IMR-90 (cell line): Measurements from ENCODE around the gene ANAPC5. TPM values are rescaled to one million over a fixed set of nuclear protein-coding genes. Genes with fewer than 3 reads are reported as not detected.

Experiments
- ATAC-seq: fragments of 200-7000 bp; cut with Tn5 transposase; 2 replicates; pipeline ENCODE4 v1.9.1; 2020; ENCODE audit warnings: low read depth, mild to moderate bottlenecking, moderate library complexity
- BruUV-seq: library from RNA; stranded (reverse); fragments of 400-500 nt; replicated peaks from 2 replicates; lab custom pipeline; 2021; lab: Mats Ljungman, UMichigan
- CTCF ChIA-PET: fragments of 300-600 bp; formaldehyde crosslinking; extraction: SDS; loops from one replicate; lab custom pipeline; 2021; ENCODE audit warnings: antibody characterized with exemption; lab: Yijun Ruan, JAX
- POLR2A ChIA-PET: fragments of 300-600 bp; sonication (Branson Sonifier 250); formaldehyde crosslinking; loops from one replicate; lab custom pipeline; 2022; ENCODE audit warnings: antibody characterized with exemption; ENCODE audit not compliant: unreplicated experiment; lab: Charles Lee
- DNase-seq: peaks from one replicate; pipeline ENCODE4 v3.0.0; 2013
- H2AFZ ChIP-seq: replicated peaks from 2 replicates; pipeline ENCODE3; 2013; ENCODE audit warnings: low read length, mild to moderate bottlenecking; ENCODE audit not compliant: poor library complexity
- H2AK5ac ChIP-seq: 2 replicates; pipeline ENCODE4 v1.6.1; 2013; ENCODE audit warnings: low read depth, low read length, inconsistent platforms
- H2AK9ac ChIP-seq: replicated peaks from 2 replicates; pipeline ENCODE3; 2013; ENCODE audit warnings: mild to moderate bottlenecking, low read depth, low read length, moderate library complexity; ENCODE audit not compliant: poor library complexity
- H2BK120ac ChIP-seq: 2 replicates; pipeline ENCODE4 v1.6.1; 2013; ENCODE audit warnings: low read depth, low read length, inconsistent platforms
- H2BK15ac ChIP-seq: 3 replicates; pipeline ENCODE4 v1.6.1; 2013; ENCODE audit warnings: low read depth, low read length, inconsistent platforms
- H2BK20ac ChIP-seq: 2 replicates; pipeline ENCODE4 v1.6.1; 2013; ENCODE audit warnings: low read depth, mild to moderate bottlenecking, inconsistent platforms, low read length, moderate library complexity
- H2BK5ac ChIP-seq: 2 replicates; pipeline ENCODE4 v1.6.1; 2013; ENCODE audit warnings: mild to moderate bottlenecking, low read depth, low read length, inconsistent platforms; ENCODE audit not compliant: poor library complexity, severe bottlenecking
- H3K14ac ChIP-seq: replicated peaks from 2 replicates; pipeline ENCODE4 v1.6.1; 2013; ENCODE audit warnings: low read depth, low read length, inconsistent platforms
- H3K18ac ChIP-seq: 2 replicates; pipeline ENCODE4 v1.6.1; 2013; ENCODE audit warnings: low read depth, low read length, control low read depth
- H3K23ac ChIP-seq: 2 replicates; pipeline ENCODE4 v1.6.1; 2013; ENCODE audit warnings: low read depth, low read length, inconsistent platforms
- H3K27ac ChIP-seq: 2 replicates; pipeline ENCODE4 v1.5.1; 2013; ENCODE audit warnings: mild to moderate bottlenecking, control low read depth, low read length; ENCODE audit not compliant: insufficient read depth
- H3K27me3 ChIP-seq: 2 replicates; pipeline ENCODE4 v1.6.1; 2013; ENCODE audit warnings: low read length; ENCODE audit not compliant: control insufficient read depth, insufficient read depth
- H3K36me3 ChIP-seq: 2 replicates; pipeline ENCODE4 v1.6.1; 2013; ENCODE audit warnings: low read length, mixed read lengths; ENCODE audit not compliant: control insufficient read depth, insufficient read depth
- H3K4ac ChIP-seq: 2 replicates; pipeline ENCODE4 v1.6.1; 2013; ENCODE audit warnings: low read depth, low read length, inconsistent platforms
- H3K4me1 ChIP-seq: 2 replicates; pipeline ENCODE4 v1.6.1; 2013; ENCODE audit warnings: low read length, mixed read lengths; ENCODE audit not compliant: control insufficient read depth, insufficient read depth
- H3K4me2 ChIP-seq: 2 replicates; pipeline ENCODE4 v1.6.1; 2013; ENCODE audit warnings: low read depth, mild to moderate bottlenecking, control low read depth, low read length, moderate library complexity
- H3K4me3 ChIP-seq: 2 replicates; pipeline ENCODE4 v1.5.1; 2013; ENCODE audit warnings: low read depth, mild to moderate bottlenecking, control low read depth, low read length, moderate library complexity; ENCODE audit not compliant: insufficient read depth
- H3K56ac ChIP-seq: 2 replicates; pipeline ENCODE4 v1.6.1; 2013; ENCODE audit warnings: low read length, inconsistent platforms; ENCODE audit not compliant: insufficient read depth; ENCODE audit errors: extremely low read depth
- H3K79me1 ChIP-seq, 2 experiments: 2 replicates each; pipeline ENCODE4 v1.6.1; 2013; ENCODE audit warnings: low read length in 2 of 2, inconsistent platforms in 1 of 2, low read depth in 1 of 2
- H3K9ac ChIP-seq: 2 replicates; pipeline ENCODE4 v1.6.1; 2013; ENCODE audit warnings: low read depth, low read length, control low read depth
- H3K9me1 ChIP-seq: 2 replicates; pipeline ENCODE4 v1.6.1; 2013; ENCODE audit warnings: low read length, inconsistent platforms; ENCODE audit not compliant: insufficient read depth
- H3K9me3 ChIP-seq: 2 replicates; pipeline ENCODE4 v1.6.1; 2013; ENCODE audit warnings: low read length; ENCODE audit not compliant: control insufficient read depth, insufficient read depth
- H4K20me1 ChIP-seq: 2 replicates; pipeline ENCODE4 v1.6.1; 2013; ENCODE audit warnings: low read length, inconsistent platforms; ENCODE audit not compliant: insufficient read depth
- H4K5ac ChIP-seq: 2 replicates; pipeline ENCODE4 v1.6.1; 2013; ENCODE audit warnings: mild to moderate bottlenecking, low read depth, low read length, control low read depth
- H4K8ac ChIP-seq, 2 experiments: 2 replicates each; pipeline ENCODE4 v1.6.1; 2013; ENCODE audit warnings: low read depth in 2 of 2, low read length in 2 of 2, control low read depth in 1 of 2, inconsistent platforms in 1 of 2
- H4K91ac ChIP-seq: 2 replicates; pipeline ENCODE4 v1.6.1; 2013; ENCODE audit warnings: low read depth, low read length, inconsistent platforms; ENCODE audit not compliant: insufficient read depth
- BHLHE40 ChIP-seq: fragments of 150-350 bp; IDR thresholded peaks from 2 replicates; pipeline ENCODE4 v1.6.1; 2016; ENCODE audit warnings: mild to moderate bottlenecking, low read depth, low read length
- CEBPB ChIP-seq: IDR thresholded peaks from 2 replicates; pipeline ENCODE4 v1.6.1; 2012; ENCODE audit warnings: low read depth, low read length, improper control_type of control experiment
- CHD1 ChIP-seq: IDR thresholded peaks from 2 replicates; pipeline ENCODE4 v1.6.1; 2012; ENCODE audit warnings: low read depth, low read length, improper control_type of control experiment
- MAFK ChIP-seq: IDR thresholded peaks from 2 replicates; pipeline ENCODE4 v1.6.1; 2012; ENCODE audit warnings: low read depth, low read length, improper control_type of control experiment
- MAZ ChIP-seq: IDR thresholded peaks from 2 replicates; pipeline ENCODE4 v1.6.1; 2012; ENCODE audit warnings: low read depth, mild to moderate bottlenecking, low read length, improper control_type of control experiment, moderate library complexity, borderline replicate concordance
- MXI1 ChIP-seq: IDR thresholded peaks from 2 replicates; pipeline ENCODE4 v1.6.1; 2012; ENCODE audit warnings: low read depth, mild to moderate bottlenecking, low read length, moderate library complexity, borderline replicate concordance
- NFE2L2 ChIP-seq: fragments of 150-350 bp; IDR thresholded peaks from 2 replicates; pipeline ENCODE4 v1.6.1; 2016; ENCODE audit warnings: low read depth, mild to moderate bottlenecking, low read length
- POLR2A ChIP-seq: IDR thresholded peaks from 2 replicates; pipeline ENCODE4 v1.6.1; 2012; ENCODE audit warnings: mild to moderate bottlenecking, low read depth, low read length
- RAD21 ChIP-seq: IDR thresholded peaks from 2 replicates; pipeline ENCODE4 v1.6.1; 2012; ENCODE audit warnings: low read length, improper control_type of control experiment
- RFX5 ChIP-seq: IDR thresholded peaks from 2 replicates; pipeline ENCODE4 v1.8.0; 2012; ENCODE audit warnings: low read depth, mild to moderate bottlenecking, low read length, moderate library complexity
- SMC3 ChIP-seq: fragments of 150-350 bp; IDR thresholded peaks from 2 replicates; pipeline ENCODE4 v1.6.1; 2016; ENCODE audit warnings: low read depth, mild to moderate bottlenecking, antibody characterized with exemption, low read length, moderate library complexity
- WGBS, 2 experiments: methylation state at CpG; one replicate each; pipeline versions ENCODE4 v1.1.5 to v1.1.7; 2013; ENCODE audit warnings: missing lambda C conversion rate in 2 of 2; ENCODE audit not compliant: insufficient read length in 1 of 2; ENCODE audit errors: extremely low coverage in 2 of 2; 5-methylcytosine and 5-hydroxymethylcytosine counted together
- dilution Hi-C: fragments of 300-500 bp; cut with HindIII; formaldehyde crosslinking; loops from one replicate; pipeline ENCODE4 v1.14.3; 2018; ENCODE audit warnings: low sequenced_read_pairs; ENCODE audit not compliant: unreplicated experiment
- in situ Hi-C: fragments of 300-500 bp; cut with MboI; formaldehyde crosslinking; loops from 3 replicates; pipeline ENCODE4 v1.14.3; 2019; ENCODE audit warnings: low sequenced_read_pairs, inconsistent platforms, mixed read lengths
- intact Hi-C: fragments of 100-400 bp; cut with micrococcal nuclease; formaldehyde crosslinking; loops from 2 replicates; pipeline ENCODE4 v1.10.0; 2022
- polyA plus RNA-seq, 3 experiments: library from polyadenylated mRNA; depleted of rRNA; stranded (reverse); fragments of >200 nt; gene quantifications; 2 replicates each; pipeline ENCODE4 v1.2.3, GENCODE V29; 2012; ENCODE audit warnings: low replicate concordance in 1 of 3
- total RNA-seq: library from RNA; depleted of rRNA; stranded (reverse); fragments of >200 nt; gene quantifications from 2 replicates; pipeline ENCODE4 v1.2.3, GENCODE V29; 2012
- TF ChIP-seq, protein P1 (sequence below): fragments of 150-350 bp; IDR thresholded peaks from 2 replicates; pipeline ENCODE4 v1.6.1; 2016; ENCODE audit warnings: low read depth, mild to moderate bottlenecking, low read length, moderate library complexity, borderline replicate concordance
- TF ChIP-seq, protein P2 (sequence below): fragments of 150-350 bp; IDR thresholded peaks from 2 replicates; pipeline ENCODE4 v1.6.1; 2017; ENCODE audit warnings: mild to moderate bottlenecking, antibody characterized with exemption, low read length, low read depth

Gene ANAPC5
- total and polyA plus RNA-seq, 2 of the 4 experiments (the other 2 are of a cell fraction), result 157 to 211 TPM

GRCh38 chr12:121260091-121260490, 92.1 kb downstream of the ANAPC5 start:
- H2BK120ac ChIP-seq, result no peak overlapping the region
- ChIA-PET CTCF (no interaction called here), POLR2A (no interaction called here)
- no peak overlapping the region for H2BK15ac ChIP-seq
- no peak overlapping the region for H4K5ac ChIP-seq
- TF ChIP-seq CHD1 (no peak), POLR2A (no peak), NFE2L2 (no peak), SMC3 (no peak), BHLHE40 (no peak), CEBPB (no peak), RAD21 (no peak), MAFK (no peak), RFX5 (no peak), MXI1 (no peak), MAZ (no peak)
- TF ChIP-seq, protein P1, sequence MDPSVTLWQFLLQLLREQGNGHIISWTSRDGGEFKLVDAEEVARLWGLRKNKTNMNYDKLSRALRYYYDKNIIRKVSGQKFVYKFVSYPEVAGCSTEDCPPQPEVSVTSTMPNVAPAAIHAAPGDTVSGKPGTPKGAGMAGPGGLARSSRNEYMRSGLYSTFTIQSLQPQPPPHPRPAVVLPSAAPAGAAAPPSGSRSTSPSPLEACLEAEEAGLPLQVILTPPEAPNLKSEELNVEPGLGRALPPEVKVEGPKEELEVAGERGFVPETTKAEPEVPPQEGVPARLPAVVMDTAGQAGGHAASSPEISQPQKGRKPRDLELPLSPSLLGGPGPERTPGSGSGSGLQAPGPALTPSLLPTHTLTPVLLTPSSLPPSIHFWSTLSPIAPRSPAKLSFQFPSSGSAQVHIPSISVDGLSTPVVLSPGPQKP, result no peak
- TF ChIP-seq, protein P2, sequence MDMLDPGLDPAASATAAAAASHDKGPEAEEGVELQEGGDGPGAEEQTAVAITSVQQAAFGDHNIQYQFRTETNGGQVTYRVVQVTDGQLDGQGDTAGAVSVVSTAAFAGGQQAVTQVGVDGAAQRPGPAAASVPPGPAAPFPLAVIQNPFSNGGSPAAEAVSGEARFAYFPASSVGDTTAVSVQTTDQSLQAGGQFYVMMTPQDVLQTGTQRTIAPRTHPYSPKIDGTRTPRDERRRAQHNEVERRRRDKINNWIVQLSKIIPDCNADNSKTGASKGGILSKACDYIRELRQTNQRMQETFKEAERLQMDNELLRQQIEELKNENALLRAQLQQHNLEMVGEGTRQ, result no peak
- ATAC-seq, result no peak
- H2AK5ac ChIP-seq, result no peak overlapping the region
- no peaks in the 10 kb centered on the region for H4K20me1 ChIP-seq
- H3K9me3 ChIP-seq, result no peaks in the 10 kb centered on the region
- no peak overlapping the region for H4K8ac ChIP-seq
- WGBS, 2 experiments, result no CpG with 5 or more reads among the region's 7 CpGs
- H3K27ac ChIP-seq, result no peak overlapping the region
- no peak overlapping the region for H3K14ac ChIP-seq
- peaks cover 6% of the 10 kb centered on the region; the same call in 1 of the 2 replicates for H3K9me1 ChIP-seq
- no peak overlapping the region for H3K4ac ChIP-seq
- H3K56ac ChIP-seq, result no peak overlapping the region
- no peaks in the 10 kb centered on the region for H3K79me1 ChIP-seq
- H2AK9ac ChIP-seq, result no peak overlapping the region
- no peak overlapping the region for H3K23ac ChIP-seq
- DNase-seq, result no peak
- H3K4me3 ChIP-seq, result no peak overlapping the region
- dilution Hi-C loops, result no loop called here
- no peak overlapping the region for H3K9ac ChIP-seq
- H3K36me3 ChIP-seq, result peaks cover 43% of the 10 kb centered on the region
- no peaks in the 10 kb centered on the region for H3K27me3 ChIP-seq
- no peak overlapping the region for H2BK20ac ChIP-seq
- H4K91ac ChIP-seq, result no peak overlapping the region
- H3K4me2 ChIP-seq, result no peak overlapping the region
- no peak overlapping the region for H3K18ac ChIP-seq
- no peak overlapping the region for H2AFZ ChIP-seq
- no peak overlapping the region for H2BK5ac ChIP-seq
- in situ Hi-C loops, result no loop called here
- intact Hi-C loops, result no loop called here
- no peaks in the 10 kb centered on the region for H3K4me1 ChIP-seq
- BruUV-seq, result no TSS peak
